CD4-positive, alpha-beta T cell (primary cell): ENCODE data around the gene SNRPD2. TPM values are rescaled to one million over a fixed set of nuclear protein-coding genes. Genes with fewer than 3 reads are reported as not detected.

Experiments used
- ATAC-seq: fragments of 200-7000 bp; cut with Tn5 transposase; one replicate; pipeline ENCODE4 v1.10.0; 2022; ENCODE audit warnings: mild to moderate bottlenecking; ENCODE audit not compliant: poor library complexity
- CTCF ChIA-PET: fragments of 350-600 bp; sonication (Branson Sonifier 250); formaldehyde crosslinking; loops from one replicate; lab custom pipeline; 2021; ENCODE audit warnings: antibody characterized with exemption, inconsistent platforms; lab: Charles Lee
- POLR2A ChIA-PET: fragments of 350-600 bp; sonication (Branson Sonifier 250); formaldehyde crosslinking; loops from one replicate; lab custom pipeline; 2021; ENCODE audit warnings: antibody characterized with exemption, inconsistent platforms; lab: Charles Lee
- DNase-seq, 14 experiments: peaks; one replicate each; pipeline ENCODE4 v3.0.0-alpha.2; 2013 to 2020; ENCODE audit warnings: mixed read lengths in 2 of 14
- H3K27ac ChIP-seq, 2 donors: one replicate each; pipeline versions ENCODE4 v1.5.1 to v1.7.0; 2013; ENCODE audit warnings: low read length in 2 of 2, low read depth in 1 of 2, mild to moderate bottlenecking in 1 of 2
- H3K27me3 ChIP-seq, 2 experiments: 1 replicate in 1 of 2; 2 replicates in 1 of 2; pipeline versions ENCODE4 v1.6.1 to v1.7.0; 2013; ENCODE audit warnings: low read length in 2 of 2, control low read depth in 1 of 2, mild to moderate bottlenecking in 1 of 2, moderate library complexity in 1 of 2; ENCODE audit not compliant: insufficient read depth in 2 of 2, control insufficient read depth in 1 of 2
- H3K36me3 ChIP-seq: one replicate; pipeline ENCODE4 v1.6.1; 2013; ENCODE audit warnings: low read length, control low read depth; ENCODE audit not compliant: insufficient read depth
- H3K4me1 ChIP-seq: one replicate; pipeline ENCODE4 v1.6.1; 2013; ENCODE audit warnings: low read length, control low read depth; ENCODE audit not compliant: insufficient read depth
- H3K4me3 ChIP-seq: one replicate; pipeline ENCODE4 v1.5.1; 2013; ENCODE audit warnings: mild to moderate bottlenecking, low read length, moderate library complexity
- H3K9me3 ChIP-seq, 2 experiments: 1 replicate in 1 of 2; 2 replicates in 1 of 2; pipeline versions ENCODE4 v1.6.1 to v1.7.0; 2013; ENCODE audit warnings: low read length in 2 of 2, mild to moderate bottlenecking in 2 of 2, control low read depth in 1 of 2, moderate library complexity in 1 of 2; ENCODE audit not compliant: control insufficient read depth in 1 of 2, insufficient read depth in 1 of 2
- H3K27ac Mint-ChIP-seq: one replicate; pipeline ENCODE4 v1.8.0; 2020; ENCODE audit warnings: mixed read lengths
- H3K27me3 Mint-ChIP-seq: one replicate; pipeline ENCODE4 v1.8.0; 2021; ENCODE audit warnings: mixed read lengths
- H3K36me3 Mint-ChIP-seq: one replicate; pipeline ENCODE4 v1.8.0; 2021; ENCODE audit warnings: low read depth, mixed read lengths
- H3K4me1 Mint-ChIP-seq: one replicate; pipeline ENCODE4 v1.8.0; 2021; ENCODE audit warnings: low read depth, mixed read lengths
- H3K4me3 Mint-ChIP-seq: one replicate; pipeline ENCODE4 v1.8.0; 2020; ENCODE audit warnings: mild to moderate bottlenecking, mixed read lengths
- H3K9me3 Mint-ChIP-seq: one replicate; pipeline ENCODE4 v1.8.0; 2020; ENCODE audit warnings: mixed read lengths
- intact Hi-C, 2 experiments: fragments of 100-400 bp; cut with DNase I in 1 of 2; cut with micrococcal nuclease in 1 of 2; formaldehyde crosslinking; loops; one replicate each; pipeline versions ENCODE4 v1.15.1 to v1.9.0; 2023 to 2025; cut with DNase I, micrococcal nuclease
- total RNA-seq, 174 experiments: library from RNA in 2 of 174; stranded (reverse) in 2 of 174; gene quantifications; one replicate each; pipeline ENCODE4 v1.2.3 and lab custom pipeline; 2021 to 2026
- TF ChIP-seq, protein P1 (sequence below): fragments of 200-600 bp; IDR thresholded peaks from one replicate; pipeline ENCODE4 v1.8.0; 2022; ENCODE audit warnings: antibody characterized with exemption, mild to moderate bottlenecking

SNRPD2 gene
- total RNA-seq, 2 experiments from 2014 or later: 367 to 369 TPM

DNA sequence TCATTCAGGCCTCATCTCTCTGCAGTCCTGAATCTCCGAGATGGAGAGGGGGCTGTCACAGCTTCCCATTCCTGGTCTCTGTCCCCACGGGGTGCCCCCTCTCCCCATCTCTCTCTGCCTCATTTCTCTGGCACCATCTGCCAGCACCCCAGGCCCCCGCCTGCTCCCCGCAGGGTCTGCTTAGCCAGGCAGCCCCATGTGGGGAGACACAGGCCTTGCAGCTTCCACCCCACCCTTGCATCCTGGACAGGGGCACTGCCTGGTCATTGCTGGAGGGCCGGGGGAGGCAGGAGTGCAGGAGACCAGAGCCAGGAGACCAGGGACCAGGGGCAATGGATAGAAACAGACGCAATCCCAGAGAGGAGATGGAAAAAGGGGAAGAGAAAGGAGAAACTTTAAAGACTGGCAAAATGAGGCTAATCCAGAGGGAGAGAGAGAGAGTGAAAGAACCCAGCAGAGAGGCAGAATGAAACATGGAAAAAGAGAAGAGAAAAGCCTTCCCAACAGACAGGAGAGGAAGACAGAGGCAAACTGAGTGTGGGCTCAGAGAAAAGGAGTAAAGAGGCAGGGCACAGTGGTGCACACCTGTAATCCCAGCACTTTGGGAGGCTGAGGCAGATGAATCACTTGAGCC lies 32.5 kb downstream of the SNRPD2 start:
- no peaks in the 10 kb centered on the region for H3K9me3 Mint-ChIP-seq
- TF ChIP-seq, protein P1, sequence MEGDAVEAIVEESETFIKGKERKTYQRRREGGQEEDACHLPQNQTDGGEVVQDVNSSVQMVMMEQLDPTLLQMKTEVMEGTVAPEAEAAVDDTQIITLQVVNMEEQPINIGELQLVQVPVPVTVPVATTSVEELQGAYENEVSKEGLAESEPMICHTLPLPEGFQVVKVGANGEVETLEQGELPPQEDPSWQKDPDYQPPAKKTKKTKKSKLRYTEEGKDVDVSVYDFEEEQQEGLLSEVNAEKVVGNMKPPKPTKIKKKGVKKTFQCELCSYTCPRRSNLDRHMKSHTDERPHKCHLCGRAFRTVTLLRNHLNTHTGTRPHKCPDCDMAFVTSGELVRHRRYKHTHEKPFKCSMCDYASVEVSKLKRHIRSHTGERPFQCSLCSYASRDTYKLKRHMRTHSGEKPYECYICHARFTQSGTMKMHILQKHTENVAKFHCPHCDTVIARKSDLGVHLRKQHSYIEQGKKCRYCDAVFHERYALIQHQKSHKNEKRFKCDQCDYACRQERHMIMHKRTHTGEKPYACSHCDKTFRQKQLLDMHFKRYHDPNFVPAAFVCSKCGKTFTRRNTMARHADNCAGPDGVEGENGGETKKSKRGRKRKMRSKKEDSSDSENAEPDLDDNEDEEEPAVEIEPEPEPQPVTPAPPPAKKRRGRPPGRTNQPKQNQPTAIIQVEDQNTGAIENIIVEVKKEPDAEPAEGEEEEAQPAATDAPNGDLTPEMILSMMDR: no peak
- intact Hi-C loops: no loop called here
- peaks cover 5% of the 10 kb centered on the region for H3K27me3 Mint-ChIP-seq
- peaks cover under 1% of the 10 kb centered on the region for H3K4me1 Mint-ChIP-seq
- H3K36me3 ChIP-seq: no peaks in the 10 kb centered on the region
- CTCF ChIA-PET: no interaction called here
- POLR2A ChIA-PET: no interaction called here
- no peak overlapping the region for H3K4me3 Mint-ChIP-seq
- peaks cover 5% of the 10 kb centered on the region for H3K4me1 ChIP-seq
- ATAC-seq (no peak), DNase-seq (no peak)
- no peaks in the 10 kb centered on the region for H3K36me3 Mint-ChIP-seq
- no peak overlapping the region for H3K27ac Mint-ChIP-seq
- H3K27me3 ChIP-seq: no peaks in the 10 kb centered on the region
- H3K4me3 ChIP-seq: no peak overlapping the region
- H3K9me3 ChIP-seq: no peaks in the 10 kb centered on the region
- no peak overlapping the region for H3K27ac ChIP-seq

DNA sequence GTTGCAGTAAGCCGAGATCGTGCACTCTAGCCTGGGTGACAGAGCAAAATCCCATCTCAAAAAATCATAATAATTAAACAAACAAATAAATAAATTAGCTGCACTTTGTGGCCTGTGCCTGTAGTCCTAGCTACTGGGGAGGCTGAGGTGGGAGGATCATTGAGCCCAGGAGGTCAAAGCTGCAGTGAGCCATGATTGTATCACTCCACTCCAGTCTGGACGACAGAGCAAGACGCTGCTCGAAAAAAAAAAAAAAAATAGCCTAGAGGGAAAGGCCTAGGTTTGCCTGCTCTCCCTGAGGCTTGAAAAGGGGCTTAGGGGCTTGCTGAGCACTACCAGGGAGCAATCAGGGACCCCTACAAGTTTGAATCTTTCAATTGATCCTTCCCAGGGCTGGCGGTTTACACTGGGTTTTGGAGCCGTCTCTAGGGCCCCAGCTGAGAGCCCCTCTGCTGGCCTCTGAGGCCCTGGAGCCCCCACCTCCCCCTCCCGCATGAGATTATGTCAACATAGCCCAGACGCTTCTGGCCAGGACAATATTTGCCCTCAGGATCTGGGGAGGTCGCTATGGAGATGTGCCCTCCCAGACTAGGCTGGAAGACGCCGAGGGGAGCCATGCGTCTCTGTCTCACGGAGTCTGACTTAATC lies 34.1 kb downstream of the SNRPD2 start:
- ATAC-seq: no peak
- H3K27ac ChIP-seq: no peak overlapping the region
- Mint-ChIP-seq H3K27ac (no peak overlapping the region), H3K4me1 (no peaks in the 10 kb centered on the region), H3K4me3 (no peak overlapping the region), H3K27me3 (peaks cover 4% of the 10 kb centered on the region), H3K9me3 (no peaks in the 10 kb centered on the region), H3K36me3 (no peaks in the 10 kb centered on the region)
- intact Hi-C loops: no loop called here
- no peak overlapping the region for H3K4me3 ChIP-seq
- no peak for DNase-seq
- no peaks in the 10 kb centered on the region for H3K9me3 ChIP-seq
- no peaks in the 10 kb centered on the region for H3K27me3 ChIP-seq
- POLR2A ChIA-PET: no interaction called here
- H3K4me1 ChIP-seq: no peaks in the 10 kb centered on the region
- no peaks in the 10 kb centered on the region for H3K36me3 ChIP-seq
- TF ChIP-seq, protein P1: no peak
- CTCF ChIA-PET: no interaction called here

DNA sequence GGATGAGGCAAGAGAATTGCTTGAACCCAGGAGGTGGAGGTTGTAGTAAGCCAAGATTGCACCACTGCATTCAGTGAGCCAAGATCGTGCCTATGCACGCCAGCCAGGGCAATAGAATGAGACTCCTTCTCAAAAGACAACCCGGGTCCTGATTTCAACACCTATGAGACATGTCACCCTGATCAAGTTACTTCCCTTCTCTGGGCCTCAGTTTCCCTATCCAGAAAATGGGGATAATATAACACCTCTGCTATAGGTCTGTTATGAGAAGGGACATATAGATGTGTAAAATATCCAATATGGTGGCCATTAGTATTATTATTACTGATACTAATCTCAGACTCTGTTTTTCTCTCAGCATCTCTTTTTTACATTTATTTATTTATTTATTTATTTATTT lies 36.7 kb downstream of the SNRPD2 start:
- no peaks in the 10 kb centered on the region for H3K9me3 ChIP-seq
- Mint-ChIP-seq H3K36me3 (no peaks in the 10 kb centered on the region), H3K27ac (no peak overlapping the region), H3K4me3 (no peak overlapping the region), H3K4me1 (no peaks in the 10 kb centered on the region), H3K27me3 (peaks cover 4% of the 10 kb centered on the region), H3K9me3 (no peaks in the 10 kb centered on the region)
- DNase-seq (no peak), ATAC-seq (no peak)
- TF ChIP-seq, protein P1: no peak
- H3K27me3 ChIP-seq: no peaks in the 10 kb centered on the region
- no peak overlapping the region for H3K27ac ChIP-seq
- H3K36me3 ChIP-seq: no peaks in the 10 kb centered on the region
- ChIA-PET CTCF (no interaction called here), POLR2A (no interaction called here)
- intact Hi-C loops: no loop called here
- H3K4me3 ChIP-seq: no peak overlapping the region
- no peaks in the 10 kb centered on the region for H3K4me1 ChIP-seq
